ENCODE results near the gene LCN15. TPM values are rescaled to one million over a fixed set of nuclear protein-coding genes. Genes with fewer than 3 reads are reported as not detected.
"Not testable (repeated sequence)": the region's sequence is repeated elsewhere in the genome, so short reads cannot be mapped to it uniquely, and the experiment has no call there.

The LCN15 gene
- total RNA-seq, 2 experiments from 2014 or later: not detected

DNA sequence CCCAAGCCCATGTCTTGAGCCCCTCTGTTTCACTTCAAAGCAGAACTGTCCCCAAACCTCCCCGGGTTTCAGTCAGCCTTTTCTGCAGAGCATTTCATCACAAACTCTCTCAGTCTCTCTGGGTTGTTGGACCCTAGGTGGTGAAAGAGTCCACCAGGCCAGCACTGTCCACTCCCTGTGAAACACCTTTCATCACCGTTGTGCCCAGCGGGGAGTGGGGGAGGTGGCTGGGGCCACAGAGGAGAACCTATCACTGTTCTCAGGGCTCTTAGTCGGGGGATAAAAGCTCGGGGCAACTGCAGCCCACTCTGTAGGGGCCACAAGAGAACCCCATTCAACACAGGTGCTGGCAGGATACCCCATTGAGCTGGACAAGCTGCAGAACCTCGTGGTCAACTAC, 38.0 kb upstream of the LCN15 start:
- H3K27me3 Mint-ChIP-seq: peaks cover 5% of the 10 kb centered on the region
- DNase-seq: no peak
- no peak overlapping the region for H3K4me3 Mint-ChIP-seq
- ChIA-PET CTCF (interaction anchor here (1.0 to 1.8 kb wide), 3 partner anchors 10 to 99 kb away, joined by 3 read pairs; partner anchors contain the start of gene TRAF2), POLR2A (no interaction called here)
- H3K9me3 Mint-ChIP-seq: no peaks in the 10 kb centered on the region
- H3K36me3 Mint-ChIP-seq (ENCODE audit: low read depth): no peaks in the 10 kb centered on the region
- peaks cover 27% of the 10 kb centered on the region for H3K4me1 Mint-ChIP-seq
- no peak overlapping the region for H3K27ac Mint-ChIP-seq

DNA sequence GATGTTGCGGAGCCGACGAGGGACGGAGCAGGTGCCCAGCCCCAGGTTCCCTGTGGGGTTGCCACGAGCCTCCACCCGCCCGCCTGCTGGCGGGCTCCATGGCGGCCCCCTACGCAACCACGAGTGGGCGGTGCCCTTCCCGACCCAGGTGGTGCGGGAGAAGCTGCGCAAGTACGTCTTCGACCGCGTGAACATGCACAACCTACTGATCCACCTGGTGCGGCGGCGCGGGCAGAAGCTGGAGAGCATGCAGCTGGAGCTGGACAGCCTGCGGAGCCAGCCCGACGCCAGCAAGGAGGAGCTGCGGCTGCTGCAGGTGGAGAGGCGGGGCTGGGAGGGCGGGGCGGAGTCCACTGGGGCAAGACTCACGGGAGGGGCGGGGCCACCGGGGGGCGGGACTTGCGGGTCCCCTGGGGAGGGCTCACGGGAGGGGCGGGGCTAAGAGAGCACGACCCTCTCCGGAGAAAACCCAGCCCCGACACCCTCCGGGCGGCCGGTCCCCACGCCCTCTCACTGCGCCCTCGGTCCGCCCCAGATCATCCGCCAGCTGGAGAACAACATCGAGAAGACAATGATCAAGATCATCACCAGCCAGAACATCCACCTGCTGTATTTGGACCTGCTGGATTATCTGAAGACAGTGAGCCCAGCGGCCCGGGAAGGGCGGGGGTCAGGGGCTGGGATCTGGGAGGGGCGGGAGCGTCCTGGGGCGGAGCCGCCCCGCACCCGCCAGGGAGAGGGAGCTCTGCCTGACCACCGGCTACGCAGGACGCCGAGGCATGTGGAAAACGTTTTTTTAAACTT, 35.7 kb upstream of the LCN15 start:
- ChIA-PET POLR2A (interaction anchor here (0.5 kb wide), 1 partner anchor 120 kb away, joined by 4 read pairs; no protein-coding TSS in a partner anchor), CTCF (interaction anchor here (0.6 to 1.8 kb wide), 4 partner anchors 26 to 104 kb away, joined by 3 read pairs; partner anchors contain the start of genes AJM1 and TRAF2)
- Mint-ChIP-seq H3K4me3 (peak overlapping the region; percentile 73), H3K4me1 (peaks cover 22% of the 10 kb centered on the region), H3K36me3 (ENCODE audit: low read depth) (no peaks in the 10 kb centered on the region), H3K27me3 (peaks cover 17% of the 10 kb centered on the region), H3K27ac (peak overlapping the region; percentile 63), H3K9me3 (no peaks in the 10 kb centered on the region)
- DNase-seq: peak; percentile 90

DNA sequence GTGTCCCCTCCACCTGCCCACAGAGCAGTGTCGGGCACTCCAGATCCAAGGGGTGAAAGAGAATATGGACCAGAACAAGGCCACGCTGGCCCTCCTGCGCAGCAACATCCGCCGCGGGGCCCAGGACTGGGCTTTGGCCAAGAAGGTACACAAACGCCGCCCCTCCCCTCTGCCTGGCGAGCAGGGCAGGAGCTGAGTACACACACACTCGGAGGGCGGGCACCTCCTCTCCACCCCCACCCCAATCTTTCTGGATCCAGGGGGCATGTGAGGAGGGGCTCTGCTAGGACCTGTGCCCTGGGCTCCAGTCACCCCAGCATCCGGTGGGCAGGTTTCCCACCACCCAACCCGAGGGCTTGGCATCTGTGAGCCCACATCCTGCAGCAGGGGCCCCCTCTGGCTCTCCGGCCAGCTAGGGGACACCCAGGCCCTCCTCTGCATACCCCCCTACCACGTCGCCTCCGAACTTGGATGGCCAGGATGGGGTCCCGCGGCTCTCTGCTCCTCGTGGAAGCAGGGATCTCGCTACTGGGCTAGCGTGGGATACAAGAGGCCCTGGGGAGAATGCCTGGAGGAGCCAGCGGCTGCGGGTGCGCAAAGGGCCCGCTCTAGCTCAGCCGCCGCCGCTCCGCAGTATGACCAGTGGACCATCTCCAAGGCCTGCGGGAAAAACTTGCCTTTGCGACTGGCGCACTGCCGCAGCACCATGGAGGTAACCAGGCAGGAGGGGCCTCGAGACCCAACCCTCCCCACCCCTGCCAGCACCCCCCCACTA, 34.9 kb upstream of the LCN15 start:
- Mint-ChIP-seq H3K9me3 (no peaks in the 10 kb centered on the region), H3K4me3 (no peak overlapping the region), H3K27me3 (peaks cover 17% of the 10 kb centered on the region), H3K4me1 (peaks cover 22% of the 10 kb centered on the region), H3K36me3 (ENCODE audit: low read depth) (no peaks in the 10 kb centered on the region), H3K27ac (no peak overlapping the region)
- POLR2A ChIA-PET: no interaction called here
- no peak for DNase-seq
- CTCF ChIA-PET: interaction anchor here (1.2 to 1.8 kb wide), 2 partner anchors 10 to 27 kb away, joined by 3 to 4 read pairs; no protein-coding TSS in a partner anchor

DNA sequence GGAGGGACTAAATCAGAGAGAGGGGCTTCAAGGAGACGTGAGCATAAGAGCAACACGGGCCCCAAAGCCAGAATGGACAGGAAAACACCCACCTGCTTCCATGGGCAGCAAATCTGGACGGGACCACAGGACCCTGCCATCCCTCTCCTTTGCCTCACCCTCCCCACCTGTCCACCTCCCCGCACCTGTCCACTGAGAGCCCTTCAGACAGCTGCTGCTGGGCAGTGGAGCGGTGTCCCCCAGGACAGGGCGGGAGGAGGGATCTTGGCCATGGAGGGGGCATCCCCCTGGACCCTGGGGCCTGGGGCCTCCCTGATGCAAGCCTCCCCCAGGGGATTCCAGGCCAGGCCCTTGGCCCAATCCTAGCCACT, 34.4 kb upstream of the LCN15 start:
- H3K4me1 Mint-ChIP-seq: peaks cover 22% of the 10 kb centered on the region
- CTCF ChIA-PET: interaction anchor here (1.2 to 1.8 kb wide), 2 partner anchors 11 to 27 kb away, joined by 3 to 4 read pairs; no protein-coding TSS in a partner anchor
- H3K27me3 Mint-ChIP-seq: peaks cover 17% of the 10 kb centered on the region
- H3K27ac Mint-ChIP-seq: no peak overlapping the region
- H3K4me3 Mint-ChIP-seq: no peak overlapping the region
- no peaks in the 10 kb centered on the region for H3K9me3 Mint-ChIP-seq
- DNase-seq: no peak
- H3K36me3 Mint-ChIP-seq (ENCODE audit: low read depth): no peaks in the 10 kb centered on the region
- POLR2A ChIA-PET: no interaction called here

DNA sequence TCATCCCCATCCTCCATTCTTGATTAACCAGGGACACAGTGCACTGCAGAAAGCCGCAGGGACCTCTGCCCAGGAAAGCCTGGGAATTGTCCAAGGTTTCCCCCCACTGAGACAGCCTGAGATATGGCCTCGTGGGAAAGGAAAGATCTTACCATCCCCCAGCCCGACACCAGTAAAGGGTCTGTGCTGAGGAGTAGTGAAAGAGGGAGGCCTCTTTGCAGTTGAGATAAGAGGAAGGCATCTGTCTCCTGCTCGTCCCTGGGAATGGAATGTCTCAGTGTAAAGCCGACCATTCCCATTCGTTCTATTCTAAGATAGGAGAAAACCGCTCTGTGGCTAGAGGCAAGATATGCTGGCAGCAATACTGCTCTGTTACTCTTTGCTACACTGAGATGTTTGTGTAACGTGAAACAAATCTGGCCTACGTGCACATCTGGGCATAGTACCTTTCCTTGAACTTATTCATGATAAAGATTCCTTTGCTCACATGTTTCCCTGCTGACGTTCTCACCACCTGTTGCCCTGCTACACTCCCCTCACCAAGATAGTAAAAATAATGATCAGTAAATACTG, 32.5 kb upstream of the LCN15 start:
- H3K4me3 Mint-ChIP-seq; POLR2A ChIA-PET; H3K9me3 Mint-ChIP-seq; H3K36me3 Mint-ChIP-seq (ENCODE audit: low read depth); H3K27ac Mint-ChIP-seq; CTCF ChIA-PET; DNase-seq: not testable (repeated sequence)
- Mint-ChIP-seq H3K27me3 (peaks cover 17% of the 10 kb centered on the region), H3K4me1 (peaks cover 30% of the 10 kb centered on the region)

DNA sequence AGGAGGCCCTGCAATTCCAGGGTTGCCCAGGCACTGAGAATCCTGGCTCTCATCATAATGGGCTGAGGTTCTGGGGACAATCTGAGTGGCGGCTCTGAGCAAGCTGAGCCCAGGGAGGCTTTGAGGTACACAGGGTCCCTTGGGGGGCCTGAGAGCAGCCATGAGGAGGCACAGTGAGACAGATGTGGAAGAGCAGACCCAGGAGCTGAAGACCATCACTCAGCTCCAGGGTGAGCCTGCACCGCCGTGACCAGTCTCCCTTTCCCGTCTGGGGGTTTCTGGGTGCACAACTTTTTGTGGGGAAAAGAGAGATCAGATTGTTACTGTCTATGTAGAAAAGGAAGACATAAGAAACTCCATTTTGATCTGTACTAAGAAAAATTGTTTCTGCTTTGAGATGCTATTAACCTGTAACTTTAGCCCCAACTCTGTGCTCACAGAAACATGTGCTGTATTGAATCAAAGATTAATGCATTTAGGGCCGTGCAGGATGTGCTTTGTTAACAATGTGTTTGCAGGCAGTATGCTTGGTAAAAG, 32.0 kb upstream of the LCN15 start, which contains the start of gene CCDC183:
Gene CCDC183 (plus strand): TSS at position 101 of the 537 bp plus-strand sequence. CDS start 60 bp downstream, at position 161.
- H3K4me3 Mint-ChIP-seq: no peak within 1 kb of the TSS
- ChIA-PET CTCF (no interaction called here), POLR2A (no interaction called here)
- H3K4me1 Mint-ChIP-seq: peaks cover 30% of the 10 kb centered on the region
- H3K27ac Mint-ChIP-seq: no peak within 1 kb of the TSS
- H3K9me3 Mint-ChIP-seq: no peaks in the 10 kb centered on the region
- peaks cover 17% of the 10 kb centered on the region for H3K27me3 Mint-ChIP-seq
- no peak for DNase-seq
- peaks cover 6% of the 10 kb centered on the region for H3K36me3 Mint-ChIP-seq (ENCODE audit: low read depth)

DNA sequence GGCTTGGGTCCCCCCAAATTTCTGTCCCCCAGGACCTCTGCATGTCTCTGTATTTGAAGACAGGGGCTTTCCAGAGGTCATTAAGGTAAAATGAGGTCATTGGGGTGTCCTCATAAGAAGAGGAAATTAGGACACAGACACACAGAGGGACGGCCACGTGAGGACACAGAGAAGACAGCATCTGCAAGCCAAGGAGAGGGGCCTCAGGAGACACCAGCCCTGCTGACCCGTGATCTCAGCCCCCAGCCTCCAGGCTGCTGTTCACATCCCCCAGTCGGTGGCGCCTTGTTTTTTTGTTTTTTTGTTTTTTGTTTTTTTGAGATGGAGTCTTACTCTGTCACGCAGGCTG, 30.7 kb upstream of the LCN15 start:
- Mint-ChIP-seq H3K27ac (no peak overlapping the region), H3K9me3 (no peaks in the 10 kb centered on the region), H3K36me3 (ENCODE audit: low read depth) (peaks cover 6% of the 10 kb centered on the region), H3K4me3 (no peak overlapping the region), H3K27me3 (peaks cover 13% of the 10 kb centered on the region), H3K4me1 (peaks cover 25% of the 10 kb centered on the region)
- ChIA-PET POLR2A (no interaction called here), CTCF (no interaction called here)
- DNase-seq: no peak

DNA sequence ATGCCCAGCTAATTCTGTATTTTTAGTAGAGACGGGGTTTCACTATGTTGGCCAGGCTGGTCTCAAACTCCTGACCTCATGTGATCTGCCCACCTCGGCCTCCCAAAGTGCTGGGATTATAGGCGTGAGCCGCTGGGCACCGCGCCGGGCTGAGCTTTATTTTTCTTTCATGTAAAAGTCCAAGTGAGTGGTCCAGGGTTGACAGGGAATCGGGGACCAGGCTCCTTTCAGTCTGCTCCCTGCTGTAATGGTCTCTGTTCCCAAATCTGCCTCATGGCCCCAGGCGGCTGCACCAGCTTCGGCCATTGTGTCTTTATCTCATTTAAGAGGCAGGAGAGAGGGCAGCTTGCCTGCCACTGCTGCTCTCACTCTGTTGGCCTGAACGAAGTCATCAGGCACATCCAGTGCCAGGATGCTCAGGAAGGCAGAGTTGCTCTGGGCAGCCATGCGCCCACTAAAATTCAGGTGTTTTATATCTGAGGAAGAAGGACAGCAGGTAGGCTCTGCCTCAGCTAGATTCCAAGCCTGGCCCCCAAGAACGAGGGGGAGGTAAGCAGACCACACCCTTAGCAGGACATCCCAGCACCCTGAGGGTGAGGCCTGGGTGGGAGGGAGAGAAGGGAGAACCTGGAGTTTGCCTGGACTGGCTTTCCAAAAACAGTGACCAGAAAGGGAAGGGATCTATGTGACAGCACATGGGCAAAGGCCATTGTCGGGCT, 30.1 kb upstream of the LCN15 start:
- ChIA-PET POLR2A (no interaction called here), CTCF (interaction anchor here (0.7 kb wide), 1 partner anchor 270 kb away, joined by 3 read pairs; no protein-coding TSS in a partner anchor)
- no peak for DNase-seq

DNA sequence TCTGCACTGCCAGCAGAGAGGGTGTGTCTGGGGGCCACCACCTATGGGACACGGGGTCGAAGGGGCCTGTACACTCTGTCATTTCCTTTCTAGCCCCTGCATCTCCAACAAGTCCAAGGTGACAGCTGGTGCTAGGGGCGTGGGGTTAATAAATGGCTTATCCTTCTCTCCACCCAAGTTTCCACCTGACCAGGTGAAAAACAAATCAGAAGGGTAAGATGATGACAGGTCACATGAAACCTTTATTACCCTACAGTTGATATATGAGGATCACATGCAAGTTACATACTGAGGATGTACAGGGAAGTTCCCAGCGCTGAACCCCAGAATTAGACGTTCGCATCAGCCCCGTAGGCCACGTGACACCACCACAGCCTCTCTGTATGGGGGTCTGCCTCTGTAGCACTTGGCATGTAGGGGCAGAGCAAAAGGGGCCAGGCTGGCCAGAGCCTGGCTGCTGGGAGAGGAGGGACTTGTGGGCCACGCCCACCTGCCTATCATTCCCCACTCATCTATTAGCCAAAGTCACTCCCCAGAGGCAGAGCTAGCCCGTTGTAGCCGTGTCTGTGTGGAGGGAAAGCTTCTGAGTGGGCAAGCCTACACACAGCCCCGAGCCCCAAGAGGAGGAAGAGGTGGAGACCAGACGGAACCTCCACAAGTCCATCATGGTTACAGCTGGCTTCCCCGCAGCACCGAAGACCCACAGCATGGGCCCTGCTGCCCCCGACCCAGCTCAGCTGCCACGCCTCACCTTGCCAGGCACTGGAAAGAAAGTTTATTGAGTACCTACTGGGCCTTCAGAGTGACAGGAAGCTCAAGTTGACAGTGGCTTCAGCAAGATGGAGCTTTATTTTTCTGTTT, 29.0 kb upstream of the LCN15 start:
- DNase-seq: no peak
- CTCF ChIA-PET: interaction anchor here (0.6 to 3.9 kb wide), 9 partner anchors 8 to 260 kb away, joined by 3 to 13 read pairs (median 3); partner anchors contain the start of genes ABCA2, AJM1 and PAXX
- peaks cover 14% of the 10 kb centered on the region for H3K27me3 Mint-ChIP-seq
- H3K4me3 Mint-ChIP-seq: no peak overlapping the region
- POLR2A ChIA-PET: no interaction called here
- no peak overlapping the region for H3K27ac Mint-ChIP-seq
- no peaks in the 10 kb centered on the region for H3K9me3 Mint-ChIP-seq
- H3K36me3 Mint-ChIP-seq (ENCODE audit: low read depth): peaks cover 6% of the 10 kb centered on the region
- H3K4me1 Mint-ChIP-seq: peaks cover 36% of the 10 kb centered on the region

More for the DNA sequence above, 30.1 kb upstream of the LCN15 start:
- Mint-ChIP-seq H3K36me3 (ENCODE audit: low read depth) (peaks cover 6% of the 10 kb centered on the region), H3K4me1 (peaks cover 28% of the 10 kb centered on the region), H3K27ac (no peak overlapping the region), H3K27me3 (peaks cover 13% of the 10 kb centered on the region), H3K4me3 (no peak overlapping the region), H3K9me3 (no peaks in the 10 kb centered on the region)

DNA sequence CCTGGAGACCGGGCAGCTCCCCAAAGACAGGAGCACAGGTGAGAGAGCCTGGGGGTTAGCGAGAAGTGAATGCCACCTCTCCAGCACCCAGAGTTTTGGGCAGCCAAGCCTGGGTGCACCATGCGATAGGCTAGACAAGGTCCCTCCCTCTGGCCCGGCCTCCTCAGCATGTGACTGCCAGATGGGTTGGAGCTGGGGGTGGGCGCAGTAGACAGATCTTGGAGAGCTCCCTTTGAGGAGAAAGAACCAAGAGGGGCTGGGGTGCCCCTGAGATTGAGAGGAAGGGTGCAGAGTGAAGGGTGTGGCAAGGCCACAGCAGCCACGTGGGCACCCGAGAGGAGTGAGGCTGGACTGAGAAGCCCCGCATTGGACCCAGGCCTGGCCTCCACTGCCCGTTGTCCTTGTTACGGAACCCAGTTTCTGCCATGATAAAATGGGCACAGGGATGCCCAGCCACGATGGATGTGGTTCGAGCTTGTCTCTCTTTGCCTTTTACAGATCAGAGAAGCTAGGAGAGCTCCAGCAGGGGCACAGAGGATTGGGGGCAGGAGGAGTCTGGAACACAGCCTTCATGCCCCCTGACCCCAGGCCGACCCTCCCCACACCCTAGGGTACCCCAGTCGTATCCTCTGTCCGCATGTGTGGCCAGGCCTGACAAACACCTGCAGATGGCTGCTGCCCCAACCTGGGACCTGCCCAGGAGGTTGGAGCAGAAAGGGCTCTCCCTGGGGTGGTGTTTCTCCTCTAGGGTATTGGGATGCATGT, 28.2 kb upstream of the LCN15 start:
- POLR2A ChIA-PET: no interaction called here
- CTCF ChIA-PET: interaction anchor here (0.6 to 3.9 kb wide), 19 partner anchors 9 to 294 kb away, joined by 3 to 13 read pairs (median 3); partner anchors contain the start of genes ABCA2, AJM1, FUT7 and MAN1B1
- no peak for DNase-seq
- Mint-ChIP-seq H3K27me3 (peaks cover 14% of the 10 kb centered on the region), H3K27ac (peak overlapping the region; percentile 93), H3K9me3 (no peaks in the 10 kb centered on the region), H3K36me3 (ENCODE audit: low read depth) (peaks cover 6% of the 10 kb centered on the region), H3K4me1 (peaks cover 44% of the 10 kb centered on the region), H3K4me3 (peak overlapping the region; percentile 79)

Measured in activated CD4-positive, alpha-beta T cell treated with anti-CD3 and anti-CD28 coated beads, Interleukin-2, amount 10 ng/mL, durations not matched to agents 7 days and 5 days (primary cell).